Panc1 (cell line): ENCODE measurements around the gene CYSTM1. TPM values are rescaled to one million over a fixed set of nuclear protein-coding genes. Genes with fewer than 3 reads are reported as not detected.

Source experiments
- ATAC-seq: fragments of 200-7000 bp; cut with Tn5 transposase; 2 replicates; pipeline ENCODE4 v1.9.1; 2020; ENCODE audit warnings: mild to moderate bottlenecking, moderate library complexity
- BruUV-seq: library from RNA; stranded (reverse); fragments of 400-500 nt; replicated peaks from 2 replicates; lab custom pipeline; 2021; lab: Mats Ljungman, UMichigan
- CTCF ChIA-PET: fragments of 300-600 bp; sonication (Branson Sonifier 250); formaldehyde crosslinking; loops from one replicate; lab custom pipeline; 2022; ENCODE audit warnings: antibody characterized with exemption; lab: Charles Lee
- POLR2A ChIA-PET: fragments of 300-600 bp; sonication (Branson Sonifier 250); formaldehyde crosslinking; loops from one replicate; lab custom pipeline; 2022; ENCODE audit warnings: antibody characterized with exemption; lab: Charles Lee
- DNase-seq: peaks from one replicate; pipeline ENCODE4 v3.0.0-alpha.2; 2010; ENCODE audit warnings: low read depth, low spot score
- H3K27ac ChIP-seq: 2 replicates; pipeline ENCODE4 v1.5.1; 2011; ENCODE audit warnings: mild to moderate bottlenecking, low read length, inconsistent platforms
- H3K27me3 ChIP-seq: fragments of 200-500 bp; sonication (Bioruptor generic); 2 replicates; pipeline ENCODE4 v1.6.0; 2014; ENCODE audit warnings: low read length, inconsistent platforms; ENCODE audit not compliant: control insufficient read depth, insufficient read depth
- H3K36me3 ChIP-seq: fragments of 200-500 bp; sonication (Bioruptor generic); 2 replicates; pipeline ENCODE4 v1.5.1; 2014; ENCODE audit warnings: inconsistent platforms, mild to moderate bottlenecking, low read length, moderate library complexity; ENCODE audit not compliant: control insufficient read depth, insufficient read depth
- H3K4me1 ChIP-seq: 2 replicates; pipeline ENCODE4 v1.5.1; 2011; ENCODE audit warnings: inconsistent platforms, mild to moderate bottlenecking, low read length, moderate library complexity; ENCODE audit not compliant: control insufficient read depth, insufficient read depth
- H3K4me3 ChIP-seq, 2 experiments: 2 replicates each; pipeline ENCODE4 v1.5.1; 2011 to 2012; ENCODE audit warnings: low read depth in 2 of 2, low read length in 2 of 2, mild to moderate bottlenecking in 2 of 2, inconsistent platforms in 1 of 2, moderate library complexity in 1 of 2
- H3K9me3 ChIP-seq: fragments of 200-500 bp; sonication (Bioruptor generic); 2 replicates; pipeline ENCODE4 v1.5.1; 2014; ENCODE audit warnings: low read depth, mild to moderate bottlenecking, inconsistent platforms, low read length, moderate library complexity; ENCODE audit not compliant: control insufficient read depth, insufficient read depth
- CTCF ChIP-seq: fragments of 450-650 bp; IDR thresholded peaks from 2 replicates; pipeline ENCODE4 v1.5.1; 2017; ENCODE audit warnings: mild to moderate bottlenecking
- POLR2AphosphoS5 ChIP-seq: IDR thresholded peaks from 2 replicates; pipeline ENCODE4 v1.6.1; 2012; ENCODE audit warnings: mild to moderate bottlenecking, low read depth, low read length, moderate library complexity
- SIN3A ChIP-seq: IDR thresholded peaks from 2 replicates; pipeline ENCODE4 v1.6.1; 2012; ENCODE audit warnings: low read depth, mild to moderate bottlenecking, low read length, moderate library complexity, borderline replicate concordance; ENCODE audit not compliant: insufficient read depth
- TCF7L2 ChIP-seq: IDR thresholded peaks from 2 replicates; pipeline ENCODE4 v1.6.1; 2011; ENCODE audit warnings: mild to moderate bottlenecking, low read depth, low read length, inconsistent platforms
- in situ Hi-C: cut with HindIII; loops from 2 replicates; pipeline ENCODE4 v1.10.0; 2016; ENCODE audit warnings: low sequenced_read_pairs, low pct_unique_long_range_greater_than_20kb
- intact Hi-C: fragments of 100-400 bp; cut with micrococcal nuclease; formaldehyde crosslinking; loops from one replicate; pipeline ENCODE4 v1.10.0; 2022; ENCODE audit not compliant: unreplicated experiment
- total RNA-seq: library from RNA; stranded (reverse); gene quantifications from one replicate; pipeline ENCODE4 v1.2.1, GENCODE V29; 2021; ENCODE audit not compliant: unreplicated experiment
- TF ChIP-seq, protein P1 (sequence below), 2 experiments: IDR thresholded peaks; 2 replicates each; pipeline ENCODE4 v1.6.1; 2011 to 2012; ENCODE audit warnings: low read depth in 2 of 2, control low read depth in 1 of 2, low read length in 1 of 2, mild to moderate bottlenecking in 1 of 2, moderate library complexity in 1 of 2; ENCODE audit not compliant: insufficient read depth in 1 of 2

CYSTM1 gene
- total RNA-seq, 1 experiment from 2014 or later: 126 TPM

- no peaks in the 10 kb centered on the region for H3K9me3 ChIP-seq
- in situ Hi-C loops (no loop called here), intact Hi-C loops (no loop called here)
- H3K4me1 ChIP-seq: peaks cover 57% of the 10 kb centered on the region
- DNase-seq: no peak
- 0 out of 2 replicates have a peak overlapping the region, but pooled peaks have one; percentile 13 for H3K27ac ChIP-seq
- POLR2A ChIA-PET: no interaction called here
- CTCF ChIA-PET: no interaction called here
- no peaks in the 10 kb centered on the region for H3K36me3 ChIP-seq
- no TSS peak for BruUV-seq
- TF ChIP-seq POLR2AphosphoS5: no peak
- no peak for TF ChIP-seq CTCF
- TF ChIP-seq TCF7L2: no peak
- TF ChIP-seq, protein P1, sequence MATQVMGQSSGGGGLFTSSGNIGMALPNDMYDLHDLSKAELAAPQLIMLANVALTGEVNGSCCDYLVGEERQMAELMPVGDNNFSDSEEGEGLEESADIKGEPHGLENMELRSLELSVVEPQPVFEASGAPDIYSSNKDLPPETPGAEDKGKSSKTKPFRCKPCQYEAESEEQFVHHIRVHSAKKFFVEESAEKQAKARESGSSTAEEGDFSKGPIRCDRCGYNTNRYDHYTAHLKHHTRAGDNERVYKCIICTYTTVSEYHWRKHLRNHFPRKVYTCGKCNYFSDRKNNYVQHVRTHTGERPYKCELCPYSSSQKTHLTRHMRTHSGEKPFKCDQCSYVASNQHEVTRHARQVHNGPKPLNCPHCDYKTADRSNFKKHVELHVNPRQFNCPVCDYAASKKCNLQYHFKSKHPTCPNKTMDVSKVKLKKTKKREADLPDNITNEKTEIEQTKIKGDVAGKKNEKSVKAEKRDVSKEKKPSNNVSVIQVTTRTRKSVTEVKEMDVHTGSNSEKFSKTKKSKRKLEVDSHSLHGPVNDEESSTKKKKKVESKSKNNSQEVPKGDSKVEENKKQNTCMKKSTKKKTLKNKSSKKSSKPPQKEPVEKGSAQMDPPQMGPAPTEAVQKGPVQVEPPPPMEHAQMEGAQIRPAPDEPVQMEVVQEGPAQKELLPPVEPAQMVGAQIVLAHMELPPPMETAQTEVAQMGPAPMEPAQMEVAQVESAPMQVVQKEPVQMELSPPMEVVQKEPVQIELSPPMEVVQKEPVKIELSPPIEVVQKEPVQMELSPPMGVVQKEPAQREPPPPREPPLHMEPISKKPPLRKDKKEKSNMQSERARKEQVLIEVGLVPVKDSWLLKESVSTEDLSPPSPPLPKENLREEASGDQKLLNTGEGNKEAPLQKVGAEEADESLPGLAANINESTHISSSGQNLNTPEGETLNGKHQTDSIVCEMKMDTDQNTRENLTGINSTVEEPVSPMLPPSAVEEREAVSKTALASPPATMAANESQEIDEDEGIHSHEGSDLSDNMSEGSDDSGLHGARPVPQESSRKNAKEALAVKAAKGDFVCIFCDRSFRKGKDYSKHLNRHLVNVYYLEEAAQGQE (IDR thresholded peaks at IDR 0.05; ENCODE audit: insufficient read depth in 1 of 2, low read depth in 2 of 2, low read length in 1 of 2): no peak
- TF ChIP-seq SIN3A: no peak
- H3K4me3 ChIP-seq: no peak overlapping the region
- H3K27me3 ChIP-seq: no peaks in the 10 kb centered on the region
- ATAC-seq: no peak
These were observed 7.9 kb downstream of the CYSTM1 start for GRCh38 chr5:140182803-140183367.

GRCh38 chr5:140185409-140185808 is 10.4 kb downstream of the CYSTM1 start:
- Histone ChIP-seq H3K27ac (no peak overlapping the region), H3K27me3 (no peaks in the 10 kb centered on the region), H3K4me3 (no peak overlapping the region), H3K36me3 (no peaks in the 10 kb centered on the region), H3K4me1 (peaks cover 53% of the 10 kb centered on the region), H3K9me3 (no peaks in the 10 kb centered on the region)
- TF ChIP-seq POLR2AphosphoS5: no peak
- no peak for TF ChIP-seq TCF7L2
- no peak for TF ChIP-seq SIN3A
- TF ChIP-seq, protein P1 (IDR thresholded peaks at IDR 0.05; ENCODE audit: insufficient read depth in 1 of 2, low read depth in 2 of 2, low read length in 1 of 2): no peak
- TF ChIP-seq CTCF: no peak
- no TSS peak for BruUV-seq
- CTCF ChIA-PET: interaction anchor here (0.7 kb wide), 1 partner anchor 20 kb away, joined by 4 read pairs; no protein-coding TSS in a partner anchor
- DNase-seq (no peak), ATAC-seq (no peak)
- intact Hi-C loops: no loop called here
- POLR2A ChIA-PET: interaction anchor here (2.1 kb wide), 1 partner anchor 8 kb away, joined by 6 read pairs; no protein-coding TSS in a partner anchor
- in situ Hi-C loops: no loop called here
